Fibroblast of pulmonary artery (primary cell): Measurements from ENCODE around the gene TMEM207.
A peak's percentile ranks its signal among the peaks of the same experiment; 100 is the strongest.

Experiments
- DNase-seq: peaks from one replicate; pipeline ENCODE4 v3.0.0-alpha.2; 2010; ENCODE audit warnings: low read depth
- H3K4me3 ChIP-seq: replicated peaks from 2 replicates; pipeline ENCODE4 v1.5.1; 2011; ENCODE audit warnings: low read depth, mild to moderate bottlenecking, control low read depth, low read length, moderate library complexity
- TF ChIP-seq, protein P1 (sequence below): IDR thresholded peaks from 2 replicates; pipeline ENCODE4 v1.5.1; 2011; ENCODE audit warnings: mild to moderate bottlenecking, control low read depth, low read length, inconsistent platforms; ENCODE audit errors: missing control alignments

The TMEM207 gene

DNA sequence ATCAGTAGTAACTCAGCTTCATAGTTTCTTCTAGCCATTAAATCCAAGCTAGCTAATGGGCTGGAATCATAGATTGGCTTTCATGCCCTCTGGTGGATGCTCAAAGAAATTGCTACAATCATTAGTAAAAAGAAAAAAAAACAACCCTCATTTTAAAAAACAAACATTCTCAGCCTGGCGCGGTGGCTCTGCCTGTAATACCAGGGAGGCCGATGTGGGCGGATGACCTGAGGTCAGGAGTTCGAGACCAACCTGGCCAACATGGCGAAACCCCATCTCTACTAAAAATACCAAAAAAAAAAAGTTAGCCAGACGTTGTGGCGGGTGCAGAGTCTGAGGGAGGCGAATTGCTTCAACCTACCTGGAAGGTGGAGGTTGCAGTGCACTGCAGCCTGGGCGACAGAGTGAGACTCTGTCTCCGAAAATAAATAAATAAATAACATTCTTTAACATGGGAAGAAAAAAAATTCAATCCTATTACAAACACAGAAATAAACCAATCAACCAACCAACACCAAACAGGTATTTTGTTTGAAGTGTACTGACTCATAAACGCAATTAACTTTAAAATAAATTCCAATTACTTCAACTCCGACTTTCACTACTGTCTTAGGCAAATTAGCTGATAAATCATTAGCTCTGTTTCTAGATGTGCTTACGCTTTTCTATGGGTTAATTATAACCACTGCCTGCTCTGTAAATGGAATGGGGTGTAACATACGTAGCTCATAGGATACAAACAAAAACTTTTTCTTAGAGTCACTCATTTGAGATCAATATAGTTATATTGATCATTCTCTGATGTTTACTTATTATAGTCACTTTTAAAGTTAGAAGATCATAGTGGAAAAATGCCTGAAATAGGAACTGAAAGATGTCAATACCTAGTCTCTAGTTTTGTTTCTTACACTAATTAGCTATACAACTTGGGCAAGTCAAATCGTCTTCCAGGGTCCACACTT is 24.9 kb downstream of the TMEM207 start:
- TF ChIP-seq, protein P1, sequence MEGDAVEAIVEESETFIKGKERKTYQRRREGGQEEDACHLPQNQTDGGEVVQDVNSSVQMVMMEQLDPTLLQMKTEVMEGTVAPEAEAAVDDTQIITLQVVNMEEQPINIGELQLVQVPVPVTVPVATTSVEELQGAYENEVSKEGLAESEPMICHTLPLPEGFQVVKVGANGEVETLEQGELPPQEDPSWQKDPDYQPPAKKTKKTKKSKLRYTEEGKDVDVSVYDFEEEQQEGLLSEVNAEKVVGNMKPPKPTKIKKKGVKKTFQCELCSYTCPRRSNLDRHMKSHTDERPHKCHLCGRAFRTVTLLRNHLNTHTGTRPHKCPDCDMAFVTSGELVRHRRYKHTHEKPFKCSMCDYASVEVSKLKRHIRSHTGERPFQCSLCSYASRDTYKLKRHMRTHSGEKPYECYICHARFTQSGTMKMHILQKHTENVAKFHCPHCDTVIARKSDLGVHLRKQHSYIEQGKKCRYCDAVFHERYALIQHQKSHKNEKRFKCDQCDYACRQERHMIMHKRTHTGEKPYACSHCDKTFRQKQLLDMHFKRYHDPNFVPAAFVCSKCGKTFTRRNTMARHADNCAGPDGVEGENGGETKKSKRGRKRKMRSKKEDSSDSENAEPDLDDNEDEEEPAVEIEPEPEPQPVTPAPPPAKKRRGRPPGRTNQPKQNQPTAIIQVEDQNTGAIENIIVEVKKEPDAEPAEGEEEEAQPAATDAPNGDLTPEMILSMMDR = peak; percentile 69
- no peak overlapping the region for H3K4me3 ChIP-seq
- peak; percentile 87 for DNase-seq

DNA sequence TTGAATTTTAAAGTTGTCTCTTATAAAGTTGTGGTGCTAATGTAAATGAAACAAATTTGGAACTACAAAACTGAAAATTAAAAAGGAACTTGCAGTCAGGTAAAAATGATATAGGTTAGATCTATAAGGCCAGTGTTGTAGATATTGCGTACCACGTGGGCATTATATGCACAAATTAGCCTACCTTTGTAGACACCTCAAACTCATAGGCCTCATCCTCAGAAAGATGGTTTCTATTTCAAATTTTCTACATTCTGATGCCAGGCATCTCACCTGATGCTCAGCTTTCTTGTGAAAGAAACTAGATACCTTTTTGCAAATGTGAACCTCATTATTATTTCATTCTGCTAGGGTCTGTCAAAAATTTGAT is 25.6 kb downstream of the TMEM207 start:
- DNase-seq = no peak
- TF ChIP-seq, protein P1 = no peak
- H3K4me3 ChIP-seq = no peak overlapping the region

DNA sequence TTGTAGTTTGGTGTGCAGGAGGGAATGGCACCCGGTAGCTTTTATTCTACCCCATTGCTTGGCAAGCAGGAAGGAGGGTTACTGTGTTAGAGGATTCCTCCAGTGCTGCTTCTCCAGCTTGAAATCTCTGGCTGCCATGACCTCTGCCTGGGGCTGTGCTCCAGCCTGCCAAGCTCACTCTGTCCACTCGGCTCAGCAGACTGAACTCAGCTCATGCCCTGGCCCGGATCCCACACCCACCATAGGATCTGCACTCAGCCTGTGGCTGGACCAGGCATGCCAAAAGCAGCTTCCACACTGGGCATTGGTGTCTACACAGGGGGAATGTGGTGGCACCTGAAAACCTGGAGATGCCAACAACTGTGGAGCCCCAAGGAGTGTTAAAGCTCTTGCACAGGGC is 35.4 kb downstream of the TMEM207 start:
- TF ChIP-seq, protein P1 = no peak
- DNase-seq = no peak
- H3K4me3 ChIP-seq = no peak overlapping the region

DNA sequence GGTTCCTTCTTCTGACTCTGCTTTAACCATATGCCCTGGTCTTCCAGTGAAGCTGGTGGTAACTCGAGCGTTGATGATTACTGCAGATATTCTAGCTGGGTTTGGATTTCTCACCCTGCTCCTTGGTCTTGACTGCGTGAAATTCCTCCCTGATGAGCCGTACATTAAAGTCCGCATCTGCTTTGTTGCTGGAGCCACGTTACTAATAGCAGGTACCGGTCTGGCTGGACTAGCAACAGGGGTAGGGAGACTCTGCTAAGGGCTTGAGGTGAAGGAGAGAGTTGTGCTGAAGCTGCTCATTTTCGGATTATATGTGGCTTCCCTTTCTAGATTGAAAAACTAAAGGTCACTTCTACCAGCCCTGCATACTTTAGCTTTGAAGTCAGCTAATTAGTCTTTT is 45.0 kb downstream of the TMEM207 start:
- H3K4me3 ChIP-seq = no peak overlapping the region
- TF ChIP-seq, protein P1 = no peak
- DNase-seq = no peak

DNA sequence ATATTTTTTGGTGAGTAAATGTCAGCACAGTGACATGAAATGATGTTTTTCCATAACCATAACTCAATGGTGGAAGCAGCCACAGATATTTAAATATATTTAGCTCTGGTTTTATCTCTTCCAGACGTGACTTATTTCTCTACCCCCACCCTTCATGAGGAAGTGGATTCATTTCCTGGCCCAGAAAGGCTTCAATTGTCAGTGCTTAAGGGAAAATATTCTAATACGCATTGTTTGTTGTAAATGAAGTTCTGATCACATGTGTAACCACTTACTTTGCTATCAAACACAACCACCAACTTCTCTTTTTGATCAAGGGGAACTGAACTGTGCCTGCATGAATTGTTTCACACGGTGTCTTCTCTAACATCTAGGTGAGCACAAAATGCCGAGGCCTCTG is 47.7 kb downstream of the TMEM207 start:
- no peak overlapping the region for H3K4me3 ChIP-seq
- TF ChIP-seq, protein P1 = no peak
- DNase-seq = peak; percentile 68

DNA sequence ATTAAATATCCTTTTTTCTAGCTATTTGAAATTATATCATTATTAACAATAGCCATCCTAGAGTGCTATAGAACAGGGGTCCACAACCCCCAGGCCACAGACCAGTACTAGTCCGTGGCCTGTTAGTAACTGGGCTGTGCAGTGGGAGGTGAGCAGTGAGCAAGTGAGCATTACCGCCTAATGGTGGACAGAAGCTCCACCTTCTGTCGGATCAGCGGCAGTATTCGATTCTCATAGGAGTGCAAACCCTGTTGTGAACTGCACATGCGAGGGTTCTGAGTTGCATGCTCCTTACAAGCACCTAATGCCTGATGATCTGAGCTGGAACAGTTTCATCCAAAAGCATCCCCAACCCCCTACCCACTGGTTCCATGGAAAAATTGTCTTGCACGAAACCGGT is 50.0 kb downstream of the TMEM207 start:
- no peak overlapping the region for H3K4me3 ChIP-seq
- DNase-seq = no peak
- TF ChIP-seq, protein P1 = no peak

DNA sequence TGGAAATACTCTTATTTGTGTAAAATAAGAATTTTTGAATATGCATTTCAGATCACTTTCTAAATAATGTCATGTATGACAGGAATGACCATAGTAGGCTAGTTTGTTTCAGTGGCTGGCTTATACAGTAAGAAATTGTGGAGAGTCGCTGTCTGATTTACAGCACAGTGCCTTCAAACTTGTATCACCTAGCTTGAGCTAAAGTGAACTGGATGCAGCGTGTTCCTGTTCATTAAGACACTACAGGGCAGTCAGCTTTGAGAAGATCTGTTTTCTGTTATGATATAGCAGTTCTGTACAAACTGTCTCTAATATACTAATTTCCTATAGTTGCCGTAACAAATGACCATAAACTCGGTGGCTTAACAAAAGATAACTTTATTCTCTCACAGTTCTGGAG is 51.8 kb downstream of the TMEM207 start:
- TF ChIP-seq, protein P1 = no peak
- no peak overlapping the region for H3K4me3 ChIP-seq

More for the DNA sequence above, 51.8 kb downstream of the TMEM207 start:
- no peak for DNase-seq
